K562 (cell line): ENCODE results near the gene FTSJ3. TPM values are rescaled to one million over a fixed set of nuclear protein-coding genes. Genes with fewer than 3 reads are reported as not detected.
A peak's percentile ranks its signal among the peaks of the same experiment; 100 is the strongest.

Source experiments
- ATAC-seq: fragments of 200-7000 bp; cut with Tn5 transposase; 3 replicates; pipeline ENCODE4 v1.9.1; 2020; ENCODE audit warnings: moderate library complexity
- BruUV-seq: library from RNA; stranded (reverse); fragments of 400-500 nt; replicated peaks from 2 replicates; lab custom pipeline; 2021; lab: Mats Ljungman, UMichigan
- CTCF ChIA-PET: fragments of 300-600 bp; formaldehyde crosslinking; extraction: SDS; loops from one replicate; lab custom pipeline; 2021; ENCODE audit warnings: low intra/inter-chr PET ratio; lab: Yijun Ruan, JAX
- POLR2A ChIA-PET: fragments of 300-600, 350-650 bp; sonication (Branson Sonifier 250); formaldehyde crosslinking; extraction: SDS; loops from one replicate; lab custom pipeline; 2021; ENCODE audit warnings: antibody characterized with exemption, inconsistent platforms; lab: Yijun Ruan, JAX
- DNase-seq, 4 experiments: peaks; one replicate each; pipeline versions ENCODE4 v3.0.0 to v3.0.0-alpha.2; 2011 to 2018; ENCODE audit warnings: low spot score in 3 of 4, mixed read lengths in 3 of 4; ENCODE audit errors: extremely low read depth in 1 of 4
- FAIRE-seq: peaks from 2 replicates; lab custom pipeline; 2011; peaks lifted over from hg19 to GRCh38; lab: Jason Lieb, UNC
- H2AFZ ChIP-seq: 2 replicates; pipeline ENCODE4 v1.6.0; 2011; ENCODE audit warnings: low read depth, low read length, control low read depth, inconsistent platforms
- H3K27ac ChIP-seq: fragments of 200-600 bp; 3 replicates; pipeline ENCODE4 v1.8.0; 2011; ENCODE audit warnings: low read depth, mild to moderate bottlenecking, control low read depth, inconsistent platforms, low read length, moderate library complexity, mixed read lengths; ENCODE audit errors: extremely low read depth
- H3K27me3 ChIP-seq, 2 experiments: fragments of 300-600 bp in 1 of 2; 2 replicates in 1 of 2; 3 replicates in 1 of 2; pipeline versions ENCODE4 v1.6.0 to v1.8.0; 2011; ENCODE audit warnings: inconsistent platforms in 2 of 2, low read length in 2 of 2, mild to moderate bottlenecking in 1 of 2, mixed read lengths in 1 of 2, moderate library complexity in 1 of 2; ENCODE audit not compliant: control insufficient read depth in 2 of 2, insufficient read depth in 2 of 2
- H3K36me3 ChIP-seq: fragments of 300-600 bp; 3 replicates; pipeline ENCODE4 v1.8.0; 2011; ENCODE audit warnings: mild to moderate bottlenecking, low read length, inconsistent platforms; ENCODE audit not compliant: control insufficient read depth, insufficient read depth
- H3K4me1 ChIP-seq, 2 experiments: fragments of 200-600 bp in 1 of 2; replicated peaks in 1 of 2; 2 replicates in 1 of 2; 3 replicates in 1 of 2; pipeline versions ENCODE4 v1.5.1 to v1.8.0; 2011; ENCODE audit warnings: inconsistent platforms in 2 of 2, low read length in 2 of 2, mild to moderate bottlenecking in 1 of 2, mixed read lengths in 1 of 2, moderate library complexity in 1 of 2; ENCODE audit not compliant: control insufficient read depth in 2 of 2, insufficient read depth in 2 of 2
- H3K4me2 ChIP-seq: 2 replicates; pipeline ENCODE4 v1.6.1; 2011; ENCODE audit warnings: low read length, control low read depth, inconsistent platforms, mixed read lengths; ENCODE audit not compliant: insufficient read depth
- H3K4me3 ChIP-seq: fragments of 200-600 bp; sonication (generic), shearing (Covaris generic); 2 replicates; pipeline ENCODE4 v1.5.1; 2016; ENCODE audit warnings: control low read depth, inconsistent platforms
- H3K79me2 ChIP-seq: fragments of 200-600 bp; 3 replicates; pipeline ENCODE4 v1.8.0; 2011; ENCODE audit warnings: low read length, inconsistent platforms; ENCODE audit not compliant: control insufficient read depth, insufficient read depth
- H3K9ac ChIP-seq, 2 experiments: 2 replicates each; pipeline versions ENCODE4 v1.6.0 to v1.6.1; 2011; ENCODE audit warnings: low read depth in 2 of 2, low read length in 2 of 2, control low read depth in 1 of 2, inconsistent platforms in 1 of 2, mild to moderate bottlenecking in 1 of 2, mixed read lengths in 1 of 2; ENCODE audit not compliant: insufficient read depth in 1 of 2
- H3K9me1 ChIP-seq: one replicate; pipeline ENCODE4 v1.6.0; 2011; ENCODE audit warnings: inconsistent platforms, mild to moderate bottlenecking, low read length, moderate library complexity; ENCODE audit not compliant: control insufficient read depth, insufficient read depth
- H3K9me3 ChIP-seq: replicated peaks from 2 replicates; pipeline ENCODE4 v1.5.1; 2011; ENCODE audit warnings: low read depth, low read length, inconsistent platforms; ENCODE audit not compliant: control insufficient read depth, insufficient read depth
- H4K20me1 ChIP-seq: replicated peaks from 2 replicates; pipeline ENCODE4 v1.6.1; 2011; ENCODE audit warnings: low read length, inconsistent platforms, mixed read lengths; ENCODE audit not compliant: control insufficient read depth, insufficient read depth
- FOXK2 ChIP-seq, 2 experiments: fragments of 450-650 bp; IDR thresholded peaks in 1 of 2; conservative IDR thresholded peaks in 1 of 2; 2 replicates each; pipeline ENCODE4 v1.6.1; 2016; ENCODE audit warnings: low read depth in 2 of 2, mild to moderate bottlenecking in 1 of 2
- MLX ChIP-seq, 2 experiments: fragments of 450-650 bp in 1 of 2; sonication (generic) in 1 of 2; formaldehyde crosslinking; conservative IDR thresholded peaks; 2 replicates each; pipeline versions ENCODE4 v1.4.0 to v1.8.1; 2020 to 2022; ENCODE audit warnings: mild to moderate bottlenecking in 1 of 2, missing genetic modification reagents in 1 of 2
- NFIX ChIP-seq: fragments of 250-450 bp; sonication (Bioruptor Pico); IDR thresholded peaks from 2 replicates; pipeline ENCODE4 v1.4.0; 2020; ENCODE audit warnings: low read depth, mild to moderate bottlenecking, moderate library complexity
- POLR2A ChIP-seq: fragments of 450-650 bp; conservative IDR thresholded peaks from 2 replicates; pipeline ENCODE4 v1.6.1; 2016
- POLR2G ChIP-seq: fragments of 200-400 bp; formaldehyde crosslinking; IDR thresholded peaks from 2 replicates; pipeline ENCODE4 v1.6.1; 2017; ENCODE audit warnings: low read depth, mild to moderate bottlenecking, antibody characterized with exemption, low read length, moderate library complexity
- RBFOX2 ChIP-seq: fragments of 200-400 bp; formaldehyde crosslinking; IDR thresholded peaks from 2 replicates; pipeline ENCODE4 v1.6.1; 2017; ENCODE audit warnings: low read depth, mild to moderate bottlenecking, low read length, moderate library complexity
- YBX1 ChIP-seq: fragments of 450-650 bp; IDR thresholded peaks from 2 replicates; pipeline ENCODE4 v1.7.1; 2016; ENCODE audit warnings: mild to moderate bottlenecking
- ZBED1 ChIP-seq: IDR thresholded peaks from 2 replicates; pipeline ENCODE4 v1.6.1; 2014
- ZNF445 ChIP-seq: fragments of 250-450 bp; sonication (Bioruptor Pico); IDR thresholded peaks from 2 replicates; pipeline ENCODE4 v1.4.0; 2020; ENCODE audit warnings: low read depth, mild to moderate bottlenecking, moderate library complexity
- WGBS: fragments of 100-300 bp; shearing (Covaris generic); methylation state at CpG from one replicate; pipeline ENCODE4 v1.1.6; 2016; ENCODE audit warnings: low coverage, mixed read lengths; ENCODE audit not compliant: insufficient coverage; ENCODE audit errors: missing lambda C conversion rate; 5-methylcytosine and 5-hydroxymethylcytosine counted together
- in situ Hi-C: fragments of 300-500 bp; cut with MboI; formaldehyde crosslinking; loops from 4 replicates; pipeline ENCODE4 v1.15.0; 2018; ENCODE audit warnings: inconsistent platforms, mixed read lengths
- intact Hi-C: fragments of 100-400 bp; cut with micrococcal nuclease; formaldehyde crosslinking; loops from 2 replicates; pipeline ENCODE4 v1.14.2; 2022
- polyA plus RNA-seq, 8 experiments: library from polyadenylated mRNA; depleted of rRNA in 4 of 8; stranded (reverse) in 5 of 8; unstranded in 3 of 8; fragments of >200 nt; fragmentation: Nextera tagmentation in 2 of 8; fragmentation: Illumina TruSeq in 1 of 8; extraction: Ambion mirVana in 2 of 8; extraction: Trizol in 1 of 8; gene quantifications; 2 replicates each; pipeline versions ENCODE4 v1.2.1 to v1.2.3, GENCODE V29; 2011 to 2014; ENCODE audit warnings: inconsistent platforms in 1 of 8, missing spikeins in 1 of 8
- total RNA-seq, 7 experiments: library from RNA; depleted of rRNA in 6 of 7; stranded (reverse); fragments of >200 nt in 6 of 7; fragmentation: Illumina TruSeq in 2 of 7; extraction: Trizol in 2 of 7; gene quantifications; 2 replicates each; pipeline versions ENCODE4 v1.2.1 to v1.2.3, GENCODE V29; 2011 to 2021; ENCODE audit warnings: low replicate concordance in 1 of 7

FTSJ3 gene
- total and polyA plus RNA-seq, 9 of the 15 experiments (the other 6 are each of a cell fraction or from before 2014, with no cell fraction given) = 18.0 to 65.6 (median 52.4) TPM

- 89% methylated on average over 15 of the region's 15 CpGs for WGBS
- intact Hi-C loops (loop anchor here (10.0 kb wide), 1 partner anchor 139 kb away; no protein-coding TSS in a partner anchor), in situ Hi-C loops (loop anchor here (25.0 kb wide), 1 partner anchor 397 kb away; the partner anchor contains the start of gene CYB561)
- 0 out of 4 replicates have a peak overlapping the region, but pooled peaks of 1 of the 2 experiments have one; percentile 40 for H3K9ac ChIP-seq
- H3K4me1 ChIP-seq = peaks cover 5 to 19% of the 10 kb centered on the region in 2 experiments; a peak in 4 of 5 replicates
- no peaks in the 10 kb centered on the region for H3K9me3 ChIP-seq
- ATAC-seq = no peak
- no peak overlapping the region for H3K4me3 ChIP-seq
- BruUV-seq = no TSS peak
- peaks cover 32% of the 10 kb centered on the region for H3K79me2 ChIP-seq
- H3K9me1 ChIP-seq = no peaks in the 10 kb centered on the region
- no peak overlapping the region for H3K4me2 ChIP-seq
- H3K27me3 ChIP-seq = no peaks in the 10 kb centered on the region
- H4K20me1 ChIP-seq = no peaks in the 10 kb centered on the region
- H3K36me3 ChIP-seq = peaks cover 97% of the 10 kb centered on the region
- no peak overlapping the region for H2AFZ ChIP-seq
- DNase-seq = no peak
- peak; percentile 60 for TF ChIP-seq POLR2G
- TF ChIP-seq RBFOX2 = peak; percentile 57
- TF ChIP-seq ZNF445 (CRISPR knock-in tag) = no peak
- TF ChIP-seq FOXK2 (conservative IDR thresholded peaks at IDR 0.05 in 1 of 2, IDR thresholded peaks at IDR 0.05 in 1 of 2; ENCODE audit: low read depth in 2 of 2) = no peak
- no peak for TF ChIP-seq MLX (CRISPR knock-in tag; conservative IDR thresholded peaks at IDR 0.05)
- TF ChIP-seq POLR2A = 0 out of 2 replicates have a peak, but pooled peaks have one; percentile 11
- TF ChIP-seq NFIX (CRISPR knock-in tag) = no peak
- no peak for TF ChIP-seq ZBED1
- TF ChIP-seq YBX1 = no peak
- H3K27ac ChIP-seq = no peak overlapping the region
- no peak for FAIRE-seq
- ChIA-PET POLR2A (interaction anchor here (0.6 to 1.2 kb wide), 6 partner anchors 9 to 59 kb away, joined by 3 to 8 read pairs (median 4); partner anchors contain the start of genes DDX42 and SMARCD2), CTCF (interaction anchor here (2.4 kb wide), 1 partner anchor 408 kb away, joined by 7 read pairs; no protein-coding TSS in a partner anchor)
Measured at GRCh38 chr17:63833741-63834373, 6.4 kb upstream of the FTSJ3 start.
